Measurements from ENCODE around the gene POLL.

Gene POLL

GRCh38 chr10:101609481-101609880, 21.4 kb upstream of the POLL start:
- ATAC-seq: no peak
- TF ChIP-seq PATZ1 (CRISPR knock-in tag; IDR thresholded peaks at IDR 0.05; ENCODE audit: borderline replicate concordance) (no peak), ZNF70 (CRISPR knock-in tag; IDR thresholded peaks at IDR 0.05) (no peak), RARB (CRISPR knock-in tag; IDR thresholded peaks at IDR 0.05) (no peak), CSDC2 (CRISPR knock-in tag; IDR thresholded peaks at IDR 0.05) (no peak), TCF4 (CRISPR knock-in tag; IDR thresholded peaks at IDR 0.05; ENCODE audit: borderline replicate concordance) (no peak), PPARA (CRISPR knock-in tag; IDR thresholded peaks at IDR 0.05; ENCODE audit: borderline replicate concordance) (no peak), POU6F1 (CRISPR knock-in tag; IDR thresholded peaks at IDR 0.05; ENCODE audit: borderline replicate concordance, low read depth) (no peak), TSHZ2 (CRISPR knock-in tag; IDR thresholded peaks at IDR 0.05) (no peak), CSRNP3 (CRISPR knock-in tag; IDR thresholded peaks at IDR 0.05) (no peak), TOX (CRISPR knock-in tag; IDR thresholded peaks at IDR 0.05; ENCODE audit: borderline replicate concordance) (no peak), SNAI2 (CRISPR knock-in tag; IDR thresholded peaks at IDR 0.05) (no peak), ZNF8 (CRISPR knock-in tag; IDR thresholded peaks at IDR 0.05) (no peak)

GRCh38 chr10:101607124-101607523, 19.1 kb upstream of the POLL start:
- no peak for TF ChIP-seq ESRRG (CRISPR knock-in tag; IDR thresholded peaks at IDR 0.05)
- TF ChIP-seq BACH2 (CRISPR knock-in tag; IDR thresholded peaks at IDR 0.05; ENCODE audit: borderline replicate concordance): no peak
- TF ChIP-seq ZNF8 (CRISPR knock-in tag; IDR thresholded peaks at IDR 0.05): no peak
- no peak for TF ChIP-seq CSRNP3 (CRISPR knock-in tag; IDR thresholded peaks at IDR 0.05)
- no peak for TF ChIP-seq RARB (CRISPR knock-in tag; IDR thresholded peaks at IDR 0.05)
- no peak for TF ChIP-seq TCF4 (CRISPR knock-in tag; IDR thresholded peaks at IDR 0.05; ENCODE audit: borderline replicate concordance)
- no peak for TF ChIP-seq SNAI2 (CRISPR knock-in tag; IDR thresholded peaks at IDR 0.05)
- TF ChIP-seq ZC3H10 (CRISPR knock-in tag; IDR thresholded peaks at IDR 0.05): no peak
- TF ChIP-seq OSR1 (CRISPR knock-in tag; IDR thresholded peaks at IDR 0.05): no peak
- no peak for TF ChIP-seq TSHZ2 (CRISPR knock-in tag; IDR thresholded peaks at IDR 0.05)
- no peak for TF ChIP-seq GLIS3 (CRISPR knock-in tag; IDR thresholded peaks at IDR 0.05)
- no peak for TF ChIP-seq ZNF70 (CRISPR knock-in tag; IDR thresholded peaks at IDR 0.05)
- no peak for TF ChIP-seq ISL1 (CRISPR knock-in tag; IDR thresholded peaks at IDR 0.05)
- no peak for TF ChIP-seq PPARA (CRISPR knock-in tag; IDR thresholded peaks at IDR 0.05; ENCODE audit: borderline replicate concordance)
- no peak for TF ChIP-seq TOX (CRISPR knock-in tag; IDR thresholded peaks at IDR 0.05; ENCODE audit: borderline replicate concordance)
- TF ChIP-seq ARNTL (CRISPR knock-in tag; IDR thresholded peaks at IDR 0.05; ENCODE audit: borderline replicate concordance, low read depth): no peak
- TF ChIP-seq CSDC2 (CRISPR knock-in tag; IDR thresholded peaks at IDR 0.05): no peak
- no peak for ATAC-seq

Measured in SK-N-SH treated with all-trans-retinoic acid at 6 μM for 48 hours (cell line).